ENCODE measurements around the gene GPA33. TPM values are rescaled to one million over a fixed set of nuclear protein-coding genes. Genes with fewer than 3 reads are reported as not detected.

GPA33 gene
- total RNA-seq, 1 donor from 2014 or later: under 0.01 TPM

GRCh38 chr1:167119696-167120095 is 29.5 kb upstream of the GPA33 start:
- peaks cover 0 to 3% (median 0%) of the 10 kb centered on the region in 3 donors for H3K27me3 ChIP-seq (ENCODE audit: control insufficient read depth in 3 of 3, insufficient read depth in 3 of 3, low read length in 3 of 3)
- peaks cover 50 to 67% (median 52%) of the 10 kb centered on the region in 3 donors for H3K36me3 ChIP-seq (ENCODE audit: control insufficient read depth in 3 of 3, insufficient read depth in 3 of 3, low read length in 3 of 3)
- H3K4me3 ChIP-seq (ENCODE audit: low read length in 3 of 3): no peak overlapping the region
- H3K9me3 ChIP-seq (ENCODE audit: control insufficient read depth in 3 of 3, low read length in 3 of 3): no peaks in the 10 kb centered on the region
- no peak overlapping the region for H3K27ac ChIP-seq (ENCODE audit: low read depth, low read length)
- H3K4me1 ChIP-seq (ENCODE audit: control insufficient read depth in 3 of 3, insufficient read depth in 3 of 3, low read length in 3 of 3): peaks cover 12 to 34% (median 12%) of the 10 kb centered on the region in 3 donors
- no peak overlapping the region for H3K9ac ChIP-seq (ENCODE audit: low read depth in 1 of 3, low read length in 3 of 3)

- H3K27me3 ChIP-seq (ENCODE audit: control insufficient read depth in 3 of 3, insufficient read depth in 3 of 3, low read length in 3 of 3): peaks cover 0 to 3% (median 0%) of the 10 kb centered on the region in 3 donors
- no peak overlapping the region for H3K4me3 ChIP-seq (ENCODE audit: low read length in 3 of 3)
- no peaks in the 10 kb centered on the region for H3K9me3 ChIP-seq (ENCODE audit: control insufficient read depth in 3 of 3, low read length in 3 of 3)
- no peak overlapping the region for H3K9ac ChIP-seq (ENCODE audit: low read depth in 1 of 3, low read length in 3 of 3)
- H3K4me1 ChIP-seq (ENCODE audit: control insufficient read depth in 3 of 3, insufficient read depth in 3 of 3, low read length in 3 of 3): peaks cover 12 to 38% (median 13%) of the 10 kb centered on the region in 3 donors
- peaks cover 53 to 63% (median 53%) of the 10 kb centered on the region in 3 donors for H3K36me3 ChIP-seq (ENCODE audit: control insufficient read depth in 3 of 3, insufficient read depth in 3 of 3, low read length in 3 of 3)
- peak overlapping the region; percentile 20 for H3K27ac ChIP-seq (ENCODE audit: low read depth, low read length)
Observed at GRCh38 chr1:167118188-167118587, 28.0 kb upstream of the GPA33 start.

GRCh38 chr1:167117225-167117624 is 27.0 kb upstream of the GPA33 start:
- no peaks in the 10 kb centered on the region for H3K9me3 ChIP-seq (ENCODE audit: control insufficient read depth in 3 of 3, low read length in 3 of 3)
- H3K4me3 ChIP-seq (ENCODE audit: low read length in 3 of 3): no peak overlapping the region
- peaks cover 50 to 61% (median 50%) of the 10 kb centered on the region in 3 donors for H3K36me3 ChIP-seq (ENCODE audit: control insufficient read depth in 3 of 3, insufficient read depth in 3 of 3, low read length in 3 of 3)
- peak overlapping the region in 1 of 3 donors; percentile 55 for H3K9ac ChIP-seq (ENCODE audit: low read depth in 1 of 3, low read length in 3 of 3)
- H3K4me1 ChIP-seq (ENCODE audit: control insufficient read depth in 3 of 3, insufficient read depth in 3 of 3, low read length in 3 of 3): peaks cover 10 to 41% (median 16%) of the 10 kb centered on the region in 3 donors
- H3K27ac ChIP-seq (ENCODE audit: low read depth, low read length): no peak overlapping the region
- peaks cover 0 to 3% (median 0%) of the 10 kb centered on the region in 3 donors for H3K27me3 ChIP-seq (ENCODE audit: control insufficient read depth in 3 of 3, insufficient read depth in 3 of 3, low read length in 3 of 3)

- H3K27me3 ChIP-seq (ENCODE audit: control insufficient read depth in 3 of 3, insufficient read depth in 3 of 3, low read length in 3 of 3): no peaks in the 10 kb centered on the region
- peaks cover 46 to 53% (median 47%) of the 10 kb centered on the region in 3 donors for H3K36me3 ChIP-seq (ENCODE audit: control insufficient read depth in 3 of 3, insufficient read depth in 3 of 3, low read length in 3 of 3)
- no peak overlapping the region for H3K4me3 ChIP-seq (ENCODE audit: low read length in 3 of 3)
- H3K4me1 ChIP-seq (ENCODE audit: control insufficient read depth in 3 of 3, insufficient read depth in 3 of 3, low read length in 3 of 3): peaks cover 5 to 38% (median 13%) of the 10 kb centered on the region in 3 donors
- H3K9ac ChIP-seq (ENCODE audit: low read depth in 1 of 3, low read length in 3 of 3): peak overlapping the region in 1 of 3 donors; percentile 12
- H3K9me3 ChIP-seq (ENCODE audit: control insufficient read depth in 3 of 3, low read length in 3 of 3): no peaks in the 10 kb centered on the region
- H3K27ac ChIP-seq (ENCODE audit: low read depth, low read length): peak overlapping the region; percentile 28
Observed at GRCh38 chr1:167116174-167116573, 26.0 kb upstream of the GPA33 start.

- peaks cover 43 to 53% (median 47%) of the 10 kb centered on the region in 3 donors for H3K36me3 ChIP-seq (ENCODE audit: control insufficient read depth in 3 of 3, insufficient read depth in 3 of 3, low read length in 3 of 3)
Observed at GRCh38 chr1:167115655-167116054, 25.5 kb upstream of the GPA33 start.

GRCh38 chr1:167114725-167115124 is 24.5 kb upstream of the GPA33 start:
- Histone ChIP-seq H3K9me3 (ENCODE audit: control insufficient read depth in 3 of 3, low read length in 3 of 3) (no peaks in the 10 kb centered on the region), H3K4me3 (ENCODE audit: low read length in 3 of 3) (no peak overlapping the region), H3K4me1 (ENCODE audit: control insufficient read depth in 3 of 3, insufficient read depth in 3 of 3, low read length in 3 of 3) (peaks cover 8 to 40% (median 12%) of the 10 kb centered on the region in 3 donors), H3K27me3 (ENCODE audit: control insufficient read depth in 3 of 3, insufficient read depth in 3 of 3, low read length in 3 of 3) (no peaks in the 10 kb centered on the region), H3K27ac (ENCODE audit: low read depth, low read length) (peak overlapping the region; percentile 28), H3K36me3 (ENCODE audit: control insufficient read depth in 3 of 3, insufficient read depth in 3 of 3, low read length in 3 of 3) (peaks cover 38 to 48% (median 42%) of the 10 kb centered on the region in 3 donors), H3K9ac (ENCODE audit: low read depth in 1 of 3, low read length in 3 of 3) (no peak overlapping the region)

More at GRCh38 chr1:167115655-167116054, 25.5 kb upstream of the GPA33 start:
- H3K9ac ChIP-seq (ENCODE audit: low read depth in 1 of 3, low read length in 3 of 3): no peak overlapping the region
- H3K27me3 ChIP-seq (ENCODE audit: control insufficient read depth in 3 of 3, insufficient read depth in 3 of 3, low read length in 3 of 3): no peaks in the 10 kb centered on the region
- H3K4me1 ChIP-seq (ENCODE audit: control insufficient read depth in 3 of 3, insufficient read depth in 3 of 3, low read length in 3 of 3): peaks cover 5 to 37% (median 12%) of the 10 kb centered on the region in 3 donors
- no peak overlapping the region for H3K4me3 ChIP-seq (ENCODE audit: low read length in 3 of 3)
- H3K27ac ChIP-seq (ENCODE audit: low read depth, low read length): peak overlapping the region; percentile 28
- no peaks in the 10 kb centered on the region for H3K9me3 ChIP-seq (ENCODE audit: control insufficient read depth in 3 of 3, low read length in 3 of 3)

GRCh38 chr1:167111868-167112709 is 21.9 kb upstream of the GPA33 start:
- no peak overlapping the region for H3K9ac ChIP-seq (ENCODE audit: low read depth in 1 of 3, low read length in 3 of 3)
- H3K4me3 ChIP-seq (ENCODE audit: low read length in 3 of 3): no peak overlapping the region
- no peaks in the 10 kb centered on the region for H3K9me3 ChIP-seq (ENCODE audit: control insufficient read depth in 3 of 3, low read length in 3 of 3)
- H3K4me1 ChIP-seq (ENCODE audit: control insufficient read depth in 3 of 3, insufficient read depth in 3 of 3, low read length in 3 of 3): peaks cover 32 to 50% (median 32%) of the 10 kb centered on the region in 3 donors
- peaks cover 19 to 28% (median 21%) of the 10 kb centered on the region in 3 donors for H3K36me3 ChIP-seq (ENCODE audit: control insufficient read depth in 3 of 3, insufficient read depth in 3 of 3, low read length in 3 of 3)
- no peaks in the 10 kb centered on the region for H3K27me3 ChIP-seq (ENCODE audit: control insufficient read depth in 3 of 3, insufficient read depth in 3 of 3, low read length in 3 of 3)
- H3K27ac ChIP-seq (ENCODE audit: low read depth, low read length): no peak overlapping the region

- Histone ChIP-seq H3K9ac (ENCODE audit: low read depth in 1 of 3, low read length in 3 of 3) (no peak overlapping the region), H3K9me3 (ENCODE audit: control insufficient read depth in 3 of 3, low read length in 3 of 3) (no peaks in the 10 kb centered on the region), H3K4me1 (ENCODE audit: control insufficient read depth in 3 of 3, insufficient read depth in 3 of 3, low read length in 3 of 3) (peaks cover 43 to 54% (median 46%) of the 10 kb centered on the region in 3 donors), H3K36me3 (ENCODE audit: control insufficient read depth in 3 of 3, insufficient read depth in 3 of 3, low read length in 3 of 3) (peaks cover 13 to 24% (median 17%) of the 10 kb centered on the region in 3 donors), H3K27ac (ENCODE audit: low read depth, low read length) (no peak overlapping the region), H3K27me3 (ENCODE audit: control insufficient read depth in 3 of 3, insufficient read depth in 3 of 3, low read length in 3 of 3) (no peaks in the 10 kb centered on the region), H3K4me3 (ENCODE audit: low read length in 3 of 3) (no peak overlapping the region)
Observed at GRCh38 chr1:167110586-167110985, 20.4 kb upstream of the GPA33 start.

GRCh38 chr1:167109125-167109524 is 18.9 kb upstream of the GPA33 start:
- peaks cover 53 to 67% (median 53%) of the 10 kb centered on the region in 3 donors for H3K4me1 ChIP-seq (ENCODE audit: control insufficient read depth in 3 of 3, insufficient read depth in 3 of 3, low read length in 3 of 3)
- no peaks in the 10 kb centered on the region for H3K9me3 ChIP-seq (ENCODE audit: control insufficient read depth in 3 of 3, low read length in 3 of 3)

GRCh38 chr1:167107456-167107855 is 17.3 kb upstream of the GPA33 start:
- H3K9me3 ChIP-seq (ENCODE audit: control insufficient read depth in 3 of 3, low read length in 3 of 3): no peaks in the 10 kb centered on the region
- peaks cover 62 to 78% (median 63%) of the 10 kb centered on the region in 3 donors for H3K4me1 ChIP-seq (ENCODE audit: control insufficient read depth in 3 of 3, insufficient read depth in 3 of 3, low read length in 3 of 3)
- H3K4me3 ChIP-seq (ENCODE audit: low read length in 3 of 3): no peak overlapping the region
- H3K27ac ChIP-seq (ENCODE audit: low read depth, low read length): peak overlapping the region; percentile 90
- no peak overlapping the region for H3K9ac ChIP-seq (ENCODE audit: low read depth in 1 of 3, low read length in 3 of 3)
- H3K36me3 ChIP-seq (ENCODE audit: control insufficient read depth in 3 of 3, insufficient read depth in 3 of 3, low read length in 3 of 3): peaks cover 2 to 12% (median 3%) of the 10 kb centered on the region in 3 donors
- no peaks in the 10 kb centered on the region for H3K27me3 ChIP-seq (ENCODE audit: control insufficient read depth in 3 of 3, insufficient read depth in 3 of 3, low read length in 3 of 3)

More at GRCh38 chr1:167109125-167109524, 18.9 kb upstream of the GPA33 start:
- peaks cover 7 to 24% (median 14%) of the 10 kb centered on the region in 3 donors for H3K36me3 ChIP-seq (ENCODE audit: control insufficient read depth in 3 of 3, insufficient read depth in 3 of 3, low read length in 3 of 3)
- peak overlapping the region; percentile 10 to 61 (median 28) for H3K9ac ChIP-seq (ENCODE audit: low read depth in 1 of 3, low read length in 3 of 3)
- peak overlapping the region; percentile 90 for H3K27ac ChIP-seq (ENCODE audit: low read depth, low read length)
- H3K4me3 ChIP-seq (ENCODE audit: low read length in 3 of 3): no peak overlapping the region
- H3K27me3 ChIP-seq (ENCODE audit: control insufficient read depth in 3 of 3, insufficient read depth in 3 of 3, low read length in 3 of 3): no peaks in the 10 kb centered on the region
